HepG2 (cell line): ENCODE measurements around the gene GH2. TPM values are rescaled to one million over a fixed set of nuclear protein-coding genes. Genes with fewer than 3 reads are reported as not detected.

Source experiments
- ARHGAP35 ChIP-seq: sonication (generic); formaldehyde crosslinking; IDR thresholded peaks from 2 replicates; pipeline ENCODE4 v1.9.0; 2022; ENCODE audit warnings: mild to moderate bottlenecking, inconsistent platforms, moderate library complexity, missing genetic modification reagents, borderline replicate concordance
- CEBPB ChIP-seq: IDR thresholded peaks from 2 replicates; pipeline ENCODE4 v1.6.1; 2011; ENCODE audit warnings: low read depth, low read length, improper control_type of control experiment, borderline replicate concordance
- DDIT3 ChIP-seq: sonication (generic); formaldehyde crosslinking; IDR thresholded peaks from 2 replicates; pipeline ENCODE4 v1.4.0; 2020; ENCODE audit warnings: mild to moderate bottlenecking, missing genetic modification reagents
- FOXC1 ChIP-seq: sonication (generic); formaldehyde crosslinking; IDR thresholded peaks from 2 replicates; pipeline ENCODE4 v1.8.0; 2022; ENCODE audit warnings: mild to moderate bottlenecking, missing genetic modification reagents, borderline replicate concordance
- FOXP4 ChIP-seq: sonication (generic); formaldehyde crosslinking; IDR thresholded peaks from 2 replicates; pipeline ENCODE4 v1.4.0; 2020; ENCODE audit warnings: missing genetic modification reagents
- MAFF ChIP-seq: IDR thresholded peaks from 2 replicates; pipeline ENCODE4 v1.6.1; 2011; ENCODE audit warnings: low read depth, low read length, improper control_type of control experiment
- MAX ChIP-seq: IDR thresholded peaks from 2 replicates; pipeline ENCODE4 v1.6.1; 2012; ENCODE audit warnings: inconsistent platforms
- MAZ ChIP-seq, 2 experiments: sonication (generic) in 1 of 2; formaldehyde crosslinking in 1 of 2; IDR thresholded peaks; 2 replicates each; pipeline versions ENCODE4 v1.5.0 to v1.6.1; 2012 to 2020; ENCODE audit warnings: low read depth in 2 of 2, mild to moderate bottlenecking in 2 of 2, borderline replicate concordance in 1 of 2, improper control_type of control experiment in 1 of 2, low read length in 1 of 2, missing genetic modification reagents in 1 of 2, moderate library complexity in 1 of 2
- NR2F6 ChIP-seq, 2 experiments: IDR thresholded peaks; 2 replicates each; pipeline ENCODE4 v1.6.1; 2016; ENCODE audit warnings: antibody characterized with exemption in 1 of 2, mild to moderate bottlenecking in 1 of 2
- RERE ChIP-seq: IDR thresholded peaks from 2 replicates; pipeline ENCODE4 v1.6.1; 2016; ENCODE audit warnings: low read depth, missing genetic modification reagents, missing compliant biosample characterization
- SATB2 ChIP-seq: sonication (generic); formaldehyde crosslinking; IDR thresholded peaks from 2 replicates; pipeline ENCODE4 v1.5.0; 2020; ENCODE audit warnings: missing genetic modification reagents
- SIX1 ChIP-seq: sonication (generic); formaldehyde crosslinking; IDR thresholded peaks from 2 replicates; pipeline ENCODE4 v1.4.0; 2020; ENCODE audit warnings: missing genetic modification reagents, borderline replicate concordance
- SRF ChIP-seq: IDR thresholded peaks from 2 replicates; pipeline ENCODE4 v1.6.1; 2011; ENCODE audit warnings: mild to moderate bottlenecking, low read depth, low read length, moderate library complexity
- TOE1 ChIP-seq: sonication (generic); formaldehyde crosslinking; IDR thresholded peaks from 2 replicates; pipeline ENCODE4 v1.4.0; 2020; ENCODE audit warnings: mild to moderate bottlenecking, missing genetic modification reagents
- ZFP41 ChIP-seq: sonication (generic); formaldehyde crosslinking; IDR thresholded peaks from 2 replicates; pipeline ENCODE4 v1.4.0; 2020; ENCODE audit warnings: mild to moderate bottlenecking, missing genetic modification reagents, borderline replicate concordance
- ZFX ChIP-seq: sonication (generic); formaldehyde crosslinking; IDR thresholded peaks from 2 replicates; pipeline ENCODE4 v1.4.0; 2020; ENCODE audit warnings: mild to moderate bottlenecking, low read depth, missing genetic modification reagents, moderate library complexity
- ZNF205 ChIP-seq: IDR thresholded peaks from 2 replicates; pipeline ENCODE4 v1.6.1; 2018; ENCODE audit warnings: missing biosample characterization, missing genetic modification reagents
- ZNF232 ChIP-seq: sonication (generic); formaldehyde crosslinking; IDR thresholded peaks from 2 replicates; pipeline ENCODE4 v1.4.0; 2020; ENCODE audit warnings: missing genetic modification reagents, borderline replicate concordance
- ZNF777 ChIP-seq: sonication (generic); formaldehyde crosslinking; IDR thresholded peaks from 2 replicates; pipeline ENCODE4 v1.4.0; 2020; ENCODE audit warnings: missing genetic modification reagents
- ZNF883 ChIP-seq: sonication (generic); formaldehyde crosslinking; IDR thresholded peaks from 2 replicates; pipeline ENCODE4 v1.5.1; 2020; ENCODE audit warnings: mild to moderate bottlenecking, missing genetic modification reagents; ENCODE audit errors: not compliant biosample characterization
- ZSCAN22 ChIP-seq: sonication (generic); formaldehyde crosslinking; IDR thresholded peaks from 2 replicates; pipeline ENCODE4 v1.4.0; 2020; ENCODE audit warnings: mild to moderate bottlenecking, missing genetic modification reagents
- polyA plus RNA-seq, 8 experiments: library from polyadenylated mRNA; depleted of rRNA in 3 of 8; stranded (reverse) in 7 of 8; unstranded in 1 of 8; fragments of >200 nt; fragmentation: Illumina TruSeq in 4 of 8; extraction: Trizol in 4 of 8; gene quantifications; 2 replicates each; pipeline versions ENCODE4 v1.2.1 to v1.2.3, GENCODE V29; 2011 to 2016; ENCODE audit warnings: low read depth in 4 of 8, missing spikeins in 1 of 8, mixed read lengths in 1 of 8; ENCODE audit not compliant: insufficient read depth in 1 of 8
- total RNA-seq, 5 experiments: library from RNA; depleted of rRNA; stranded (reverse); fragments of >200 nt; fragmentation: Illumina TruSeq; extraction: Trizol; gene quantifications; 2 replicates each; pipeline ENCODE4 v1.2.3, GENCODE V29; 2016; ENCODE audit warnings: low read depth in 1 of 5

Gene GH2
- total and polyA plus RNA-seq, 2 of the 13 experiments (the other 11 are each of a cell fraction or from before 2014, with no cell fraction given): not detected

GRCh38 chr17:63854709-63855108 is 27.0 kb downstream of the GH2 start (continued):
- TF ChIP-seq ARHGAP35 (CRISPR knock-in tag) (no peak), NR2F6 (IDR thresholded peaks at IDR 0.05) (peak; percentile 44; the same call in 1 of the 2 replicates), NR2F6 (CRISPR knock-in tag; IDR thresholded peaks at IDR 0.05) (peak; percentile 51), RERE (CRISPR knock-in tag) (no peak), CEBPB (no peak), DDIT3 (no peak), SATB2 (CRISPR knock-in tag) (no peak), ZNF777 (CRISPR knock-in tag) (no peak), ZFP41 (CRISPR knock-in tag) (no peak), SRF (no peak), ZFX (CRISPR knock-in tag) (no peak), FOXC1 (CRISPR knock-in tag) (peak; percentile 52; the same call in 1 of the 2 replicates), SIX1 (CRISPR knock-in tag) (no peak), ZNF883 (CRISPR knock-in tag) (no peak), ZNF232 (no peak), ZSCAN22 (CRISPR knock-in tag) (no peak), MAFF (no peak), TOE1 (CRISPR knock-in tag) (no peak), MAX (no peak), ZNF205 (no peak), FOXP4 (CRISPR knock-in tag) (no peak; the same call in 1 of the 2 replicates), MAZ (IDR thresholded peaks at IDR 0.05; ENCODE audit: borderline replicate concordance, low read depth, low read length) (no peak), MAZ (CRISPR knock-in tag; IDR thresholded peaks at IDR 0.05; ENCODE audit: low read depth) (no peak)
